Peyer's patch (tissue), 4 donors: Measurements from ENCODE around the gene ATP6V0A4. TPM values are rescaled to one million over a fixed set of nuclear protein-coding genes. Genes with fewer than 3 reads are reported as not detected.

Experiments used
- DNase-seq, 3 donors: peaks; one replicate each; pipeline ENCODE4 v3.0.0-alpha.2; 2017 to 2019
- H3K27ac ChIP-seq, 4 donors: fragments of 200-600 bp; sonication (generic); one replicate each; pipeline ENCODE4 v1.5.1; 2016 to 2019
- H3K27me3 ChIP-seq, 2 donors: fragments of 200-600 bp; sonication (generic); one replicate each; pipeline ENCODE4 v1.5.1; 2019
- H3K36me3 ChIP-seq, 3 donors: fragments of 200-600 bp; sonication (generic); one replicate each; pipeline ENCODE4 v1.5.1; 2016 to 2019
- H3K4me1 ChIP-seq, 4 donors: fragments of 200-600 bp; sonication (generic); one replicate each; pipeline ENCODE4 v1.5.1; 2016 to 2019
- H3K4me3 ChIP-seq, 4 donors: fragments of 200-600 bp; sonication (generic); 1 replicate in 3 of 4; 2 replicates in 1 of 4; pipeline ENCODE4 v1.5.1; 2016 to 2019; ENCODE audit warnings: mild to moderate bottlenecking in 1 of 4
- H3K9me3 ChIP-seq, 4 donors: fragments of 200-600 bp; sonication (generic); one replicate each; pipeline ENCODE4 v1.5.1; 2016 to 2019; ENCODE audit warnings: mild to moderate bottlenecking in 1 of 4
- CTCF ChIP-seq, 6 experiments: fragments of 450-650 bp in 4 of 6; fragments of 200-600 bp in 2 of 6; sonication (generic) in 1 of 6; IDR thresholded peaks; one replicate each; pipeline ENCODE4 v1.5.1; 2017 to 2019; ENCODE audit warnings: antibody characterized with exemption in 6 of 6, mild to moderate bottlenecking in 3 of 6, moderate library complexity in 1 of 6
- POLR2A ChIP-seq, 2 donors: fragments of 450-650 bp; IDR thresholded peaks; one replicate each; pipeline ENCODE4 v1.5.1; 2017; ENCODE audit warnings: antibody characterized with exemption in 2 of 2, mild to moderate bottlenecking in 2 of 2, moderate library complexity in 2 of 2
- total RNA-seq, 4 donors: library from RNA; depleted of rRNA; stranded (reverse); fragments of >200 nt; gene quantifications; one replicate each; pipeline ENCODE4 v1.1.0, GENCODE V29; 2016

ATP6V0A4 gene
- total RNA-seq, 4 donors from 2014 or later, result 0.66 TPM; not detected in 3

- Histone ChIP-seq H3K27ac (no peak overlapping the region), H3K36me3 (no peaks in the 10 kb centered on the region), H3K4me1 (no peaks in the 10 kb centered on the region), H3K9me3 (no peaks in the 10 kb centered on the region), H3K27me3 (no peaks in the 10 kb centered on the region), H3K4me3 (no peak overlapping the region)
- DNase-seq, result no peak
- no peak for TF ChIP-seq POLR2A (IDR thresholded peaks at IDR 0.05)
- no peak for TF ChIP-seq CTCF (IDR thresholded peaks at IDR 0.05)
Observed at GRCh38 chr7:138755331-138755747, 42.7 kb downstream of the ATP6V0A4 start.

GRCh38 chr7:138753610-138754009 lies 44.4 kb downstream of the ATP6V0A4 start:
- no peaks in the 10 kb centered on the region for H3K4me1 ChIP-seq
- H3K36me3 ChIP-seq, result no peaks in the 10 kb centered on the region
- no peak overlapping the region for H3K27ac ChIP-seq
- DNase-seq, result no peak
- no peaks in the 10 kb centered on the region for H3K9me3 ChIP-seq
- no peak for TF ChIP-seq CTCF (IDR thresholded peaks at IDR 0.05)
- no peak for TF ChIP-seq POLR2A (IDR thresholded peaks at IDR 0.05)
- no peak overlapping the region for H3K4me3 ChIP-seq
- H3K27me3 ChIP-seq, result no peaks in the 10 kb centered on the region

- DNase-seq, result no peak
- Histone ChIP-seq H3K9me3 (no peaks in the 10 kb centered on the region), H3K4me3 (no peak overlapping the region), H3K27ac (peak overlapping the region in 1 of 4 donors; percentile 26), H3K4me1 (no peaks in the 10 kb centered on the region), H3K27me3 (no peaks in the 10 kb centered on the region), H3K36me3 (no peaks in the 10 kb centered on the region)
- TF ChIP-seq CTCF (IDR thresholded peaks at IDR 0.05) (no peak), POLR2A (IDR thresholded peaks at IDR 0.05) (no peak)
Observed at GRCh38 chr7:138753150-138753518, 44.9 kb downstream of the ATP6V0A4 start.

DNA sequence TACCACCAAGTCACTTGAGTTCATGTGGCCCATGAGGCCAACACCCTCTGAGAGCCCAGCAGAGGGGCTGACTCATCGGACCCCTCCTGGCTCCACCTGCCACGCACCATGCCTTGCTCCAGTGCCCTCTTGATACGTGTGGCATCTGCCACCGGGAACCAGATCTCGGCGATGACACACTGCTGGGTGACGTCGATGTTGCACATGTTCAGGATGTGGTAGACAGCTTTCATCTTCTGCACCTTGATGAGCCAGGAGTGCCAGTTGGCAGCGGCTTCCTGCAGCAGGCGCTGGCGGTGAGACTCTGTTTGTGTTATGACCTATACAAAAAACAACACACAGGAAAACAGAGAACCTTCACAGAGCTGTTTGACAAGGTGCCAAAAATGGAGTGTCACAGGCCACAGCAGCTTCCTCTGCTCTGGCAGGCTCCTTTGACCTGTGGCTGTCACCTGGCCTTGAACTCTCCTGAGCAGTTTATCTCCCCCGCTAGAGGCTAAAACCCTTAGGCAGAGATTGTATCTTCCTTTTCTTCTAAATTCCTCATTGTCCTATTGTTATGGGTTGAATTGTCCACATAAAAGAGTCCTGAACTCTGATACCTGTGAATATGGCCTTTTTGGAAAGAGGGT lies 45.4 kb downstream of the ATP6V0A4 start:
- peak; percentile 52 to 91 (median 75) for DNase-seq
- H3K4me3 ChIP-seq, result no peak overlapping the region
- peak overlapping the region in 3 of 4 donors; percentile 22 to 60 (median 26) for H3K27ac ChIP-seq
- H3K4me1 ChIP-seq, result no peaks in the 10 kb centered on the region
- H3K27me3 ChIP-seq, result no peaks in the 10 kb centered on the region
- H3K9me3 ChIP-seq, result no peaks in the 10 kb centered on the region
- no peaks in the 10 kb centered on the region for H3K36me3 ChIP-seq
- TF ChIP-seq CTCF (IDR thresholded peaks at IDR 0.05) (no peak), POLR2A (IDR thresholded peaks at IDR 0.05) (no peak)

- no peak overlapping the region for H3K27ac ChIP-seq
- no peak for DNase-seq
- no peaks in the 10 kb centered on the region for H3K9me3 ChIP-seq
- no peaks in the 10 kb centered on the region for H3K27me3 ChIP-seq
- TF ChIP-seq CTCF (IDR thresholded peaks at IDR 0.05) (no peak), POLR2A (IDR thresholded peaks at IDR 0.05) (no peak)
- H3K4me3 ChIP-seq, result no peak overlapping the region
- no peaks in the 10 kb centered on the region for H3K36me3 ChIP-seq
- H3K4me1 ChIP-seq, result no peaks in the 10 kb centered on the region
Observed at GRCh38 chr7:138750901-138751464, 47.0 kb downstream of the ATP6V0A4 start.
